ENCODE data around the gene ACP7.

- TF ChIP-seq CTCF (conservative IDR thresholded peaks at IDR 0.05 in 1 of 2, IDR thresholded peaks at IDR 0.05 in 1 of 2; ENCODE audit: extremely low read depth in 1 of 2, insufficient read depth in 1 of 2, low read depth in 1 of 2, low read length in 2 of 2) (no peak), EZH2 (IDR thresholded peaks at IDR 0.05; ENCODE audit: borderline replicate concordance, low read length) (no peak)
Observed at GRCh38 chr19:39082167-39082566, 2.0 kb upstream of the ACP7 start.
